NCI-H524 (cell line): ENCODE results near the gene COX4I1.

Source experiments
- DNase-seq, 2 experiments: peaks; one replicate each; lab custom pipeline; 2025; lab: John Stamatoyannopoulos, UW

Gene COX4I1

GRCh38 chr16:85840801-85841200, 41.3 kb downstream of the COX4I1 start:
- no peak for DNase-seq

GRCh38 chr16:85842435-85842834, 42.9 kb downstream of the COX4I1 start:
- no peak for DNase-seq

GRCh38 chr16:85842848-85843247, 43.4 kb downstream of the COX4I1 start:
- no peak for DNase-seq

GRCh38 chr16:85843471-85844168, 44.1 kb downstream of the COX4I1 start:
- no peak for DNase-seq

- DNase-seq, result no peak
Measured at GRCh38 chr16:85844169-85844481, 44.6 kb downstream of the COX4I1 start.

GRCh38 chr16:85844786-85845185, 45.3 kb downstream of the COX4I1 start:
- DNase-seq, result no peak

GRCh38 chr16:85845266-85845665, 45.8 kb downstream of the COX4I1 start:
- DNase-seq, result no peak

- DNase-seq, result no peak
Measured at GRCh38 chr16:85846461-85846860, 47.0 kb downstream of the COX4I1 start.

GRCh38 chr16:85847036-85847435, 47.5 kb downstream of the COX4I1 start:
- no peak for DNase-seq

GRCh38 chr16:85847681-85848601, 48.4 kb downstream of the COX4I1 start:
- no peak for DNase-seq

GRCh38 chr16:85848986-85849385, 49.5 kb downstream of the COX4I1 start:
- DNase-seq, result peak; percentile 41 to 56

- DNase-seq, result no peak
Measured at GRCh38 chr16:85849388-85849787, 49.9 kb downstream of the COX4I1 start.

- DNase-seq, result no peak
Measured at GRCh38 chr16:85850344-85850880, 50.9 kb downstream of the COX4I1 start.

GRCh38 chr16:85851034-85851785, 51.7 kb downstream of the COX4I1 start:
- peak in 1 of 2 experiments; percentile 45 for DNase-seq

GRCh38 chr16:85853547-85854545, 54.4 kb downstream of the COX4I1 start:
- no peak for DNase-seq

- DNase-seq, result no peak
Measured at GRCh38 chr16:85854935-85855334, 55.4 kb downstream of the COX4I1 start.

GRCh38 chr16:85856079-85856478, 56.6 kb downstream of the COX4I1 start:
- no peak for DNase-seq

GRCh38 chr16:85856585-85856984, 57.1 kb downstream of the COX4I1 start:
- no peak for DNase-seq
